ENCODE data around the gene PRH2.

The PRH2 gene

GRCh38 chr12:10965476-10965875 is 36.4 kb downstream of the PRH2 start:
- DNase-seq, result no peak

- no peak for DNase-seq
These were observed 37.3 kb downstream of the PRH2 start for GRCh38 chr12:10966314-10966713.

- DNase-seq, result no peak
These were observed 38.4 kb downstream of the PRH2 start for GRCh38 chr12:10967409-10967808.

GRCh38 chr12:10968765-10969456 is 39.9 kb downstream of the PRH2 start:
- no peak for DNase-seq

GRCh38 chr12:10974965-10975364 is 45.9 kb downstream of the PRH2 start:
- no peak for DNase-seq

GRCh38 chr12:10982244-10982643 is 53.2 kb downstream of the PRH2 start:
- peak; percentile 32 for DNase-seq
